Cardiac fibroblast (primary cell): ENCODE results near the gene MEPE.

Experiments
- DNase-seq, 2 donors: peaks; one replicate each; pipeline versions ENCODE4 v3.0.0 to v3.0.0-alpha.2; 2010; ENCODE audit warnings: low read depth in 2 of 2
- H3K4me3 ChIP-seq, 2 donors: replicated peaks in 1 of 2; 1 replicate in 1 of 2; 2 replicates in 1 of 2; pipeline ENCODE4 v1.5.1; 2011; ENCODE audit warnings: low read depth in 2 of 2, low read length in 2 of 2, mild to moderate bottlenecking in 2 of 2, moderate library complexity in 1 of 2
- TF ChIP-seq, protein P1 (sequence below): IDR thresholded peaks from one replicate; pipeline ENCODE4 v1.5.1; 2011; ENCODE audit warnings: low read depth, mild to moderate bottlenecking, low read length, inconsistent platforms

MEPE gene

DNA sequence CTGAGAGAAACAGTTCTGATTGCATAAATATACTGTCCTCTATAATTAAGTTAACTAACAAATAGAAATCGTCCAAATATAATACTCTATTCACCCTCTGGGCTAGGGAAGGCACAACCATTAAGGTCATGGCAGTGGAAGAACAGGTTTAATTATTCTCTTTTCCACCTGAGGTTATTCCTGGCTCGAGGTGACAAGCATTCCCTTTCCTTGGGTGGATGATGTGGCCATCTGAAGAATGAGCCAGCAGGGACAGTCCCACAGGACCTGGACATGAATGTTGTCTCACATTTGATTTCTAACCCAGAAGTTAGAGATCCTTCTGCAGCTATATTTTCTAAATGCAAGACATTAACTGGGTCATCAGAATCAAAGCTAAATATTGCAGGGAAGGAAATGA lies 27.9 kb upstream of the MEPE start:
- TF ChIP-seq, protein P1, sequence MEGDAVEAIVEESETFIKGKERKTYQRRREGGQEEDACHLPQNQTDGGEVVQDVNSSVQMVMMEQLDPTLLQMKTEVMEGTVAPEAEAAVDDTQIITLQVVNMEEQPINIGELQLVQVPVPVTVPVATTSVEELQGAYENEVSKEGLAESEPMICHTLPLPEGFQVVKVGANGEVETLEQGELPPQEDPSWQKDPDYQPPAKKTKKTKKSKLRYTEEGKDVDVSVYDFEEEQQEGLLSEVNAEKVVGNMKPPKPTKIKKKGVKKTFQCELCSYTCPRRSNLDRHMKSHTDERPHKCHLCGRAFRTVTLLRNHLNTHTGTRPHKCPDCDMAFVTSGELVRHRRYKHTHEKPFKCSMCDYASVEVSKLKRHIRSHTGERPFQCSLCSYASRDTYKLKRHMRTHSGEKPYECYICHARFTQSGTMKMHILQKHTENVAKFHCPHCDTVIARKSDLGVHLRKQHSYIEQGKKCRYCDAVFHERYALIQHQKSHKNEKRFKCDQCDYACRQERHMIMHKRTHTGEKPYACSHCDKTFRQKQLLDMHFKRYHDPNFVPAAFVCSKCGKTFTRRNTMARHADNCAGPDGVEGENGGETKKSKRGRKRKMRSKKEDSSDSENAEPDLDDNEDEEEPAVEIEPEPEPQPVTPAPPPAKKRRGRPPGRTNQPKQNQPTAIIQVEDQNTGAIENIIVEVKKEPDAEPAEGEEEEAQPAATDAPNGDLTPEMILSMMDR: no peak
- no peak for DNase-seq
- H3K4me3 ChIP-seq: no peak overlapping the region

DNA sequence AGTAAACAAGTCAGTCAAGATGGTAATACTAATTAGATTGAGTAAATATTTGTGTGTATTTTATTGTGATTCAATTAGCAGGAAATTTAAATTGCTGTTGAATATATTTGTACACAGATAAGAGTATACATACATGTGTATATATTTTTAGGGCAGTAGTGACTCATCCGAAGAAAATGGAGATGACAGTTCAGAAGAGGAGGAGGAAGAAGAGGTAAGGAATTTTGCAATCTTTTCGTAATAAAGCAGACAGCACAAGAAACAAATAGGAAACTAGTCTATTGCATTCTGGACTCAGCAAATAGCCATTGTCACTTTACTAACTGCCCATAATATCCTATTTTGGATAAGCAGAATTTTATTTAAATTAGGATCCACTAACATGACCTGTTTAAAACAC lies 26.8 kb upstream of the MEPE start:
- TF ChIP-seq, protein P1: no peak
- no peak overlapping the region for H3K4me3 ChIP-seq
- peak; percentile 5 to 66 for DNase-seq

DNA sequence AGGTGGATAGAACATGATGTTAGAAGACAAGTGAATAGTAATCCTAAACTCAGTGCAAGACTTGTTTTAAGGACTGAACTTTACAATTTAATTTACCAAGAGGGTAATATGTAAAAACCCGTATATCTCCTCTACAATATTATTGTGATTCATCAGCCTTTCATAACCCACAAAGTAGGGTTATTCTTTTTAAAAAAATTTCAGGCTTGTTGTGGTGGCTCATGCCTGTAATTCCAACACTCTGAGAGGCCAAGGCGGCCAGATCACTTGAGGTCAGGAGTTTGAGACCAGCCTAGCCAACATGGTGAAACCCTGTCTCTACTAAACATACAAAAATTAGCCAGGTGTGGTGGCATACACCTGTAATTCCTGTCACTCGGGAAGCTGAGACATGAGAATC lies 26.2 kb upstream of the MEPE start:
- TF ChIP-seq, protein P1: no peak
- DNase-seq: peak in 1 of 2 donors; percentile 76
- no peak overlapping the region for H3K4me3 ChIP-seq

DNA sequence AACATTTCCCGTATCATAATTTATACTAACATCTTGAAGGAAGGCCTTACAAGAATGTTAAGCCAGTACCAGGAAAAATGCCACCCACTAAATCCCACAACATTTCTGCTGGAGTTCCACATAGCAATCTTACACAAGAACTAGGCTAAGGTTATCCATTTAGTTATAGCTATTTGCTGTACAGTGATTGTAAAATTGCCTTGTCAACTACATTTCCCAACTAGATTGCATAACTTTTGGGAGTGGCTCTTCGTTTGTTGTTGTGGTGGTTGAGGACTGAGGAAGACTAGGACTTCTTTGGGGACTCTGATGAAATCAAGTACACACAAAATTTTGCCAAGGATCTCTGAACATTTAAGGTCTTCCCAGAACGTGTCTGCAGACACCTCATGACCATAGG lies 25.4 kb upstream of the MEPE start:
- TF ChIP-seq, protein P1: no peak
- peak; percentile 8 to 52 for DNase-seq
- H3K4me3 ChIP-seq: no peak overlapping the region

DNA sequence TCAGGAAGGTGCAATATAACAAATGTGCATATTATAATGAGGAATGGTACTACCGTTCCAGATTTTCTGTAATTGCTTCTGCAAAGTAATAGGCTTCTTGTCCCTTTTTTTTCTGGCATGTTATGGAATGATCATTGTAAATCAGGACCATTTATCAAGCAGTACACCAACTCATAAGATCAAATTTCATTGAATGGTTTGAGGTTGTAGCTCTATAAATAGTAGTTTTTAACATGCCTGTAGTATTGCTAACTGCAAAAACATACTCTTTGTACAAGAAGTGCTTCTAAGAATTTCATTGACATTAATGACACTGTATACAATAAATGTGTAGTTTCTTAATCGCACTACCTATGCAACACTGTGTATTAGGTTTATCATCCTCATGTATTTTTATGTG lies 20.8 kb upstream of the MEPE start:
- no peak for DNase-seq
- no peak overlapping the region for H3K4me3 ChIP-seq
- TF ChIP-seq, protein P1: no peak

DNA sequence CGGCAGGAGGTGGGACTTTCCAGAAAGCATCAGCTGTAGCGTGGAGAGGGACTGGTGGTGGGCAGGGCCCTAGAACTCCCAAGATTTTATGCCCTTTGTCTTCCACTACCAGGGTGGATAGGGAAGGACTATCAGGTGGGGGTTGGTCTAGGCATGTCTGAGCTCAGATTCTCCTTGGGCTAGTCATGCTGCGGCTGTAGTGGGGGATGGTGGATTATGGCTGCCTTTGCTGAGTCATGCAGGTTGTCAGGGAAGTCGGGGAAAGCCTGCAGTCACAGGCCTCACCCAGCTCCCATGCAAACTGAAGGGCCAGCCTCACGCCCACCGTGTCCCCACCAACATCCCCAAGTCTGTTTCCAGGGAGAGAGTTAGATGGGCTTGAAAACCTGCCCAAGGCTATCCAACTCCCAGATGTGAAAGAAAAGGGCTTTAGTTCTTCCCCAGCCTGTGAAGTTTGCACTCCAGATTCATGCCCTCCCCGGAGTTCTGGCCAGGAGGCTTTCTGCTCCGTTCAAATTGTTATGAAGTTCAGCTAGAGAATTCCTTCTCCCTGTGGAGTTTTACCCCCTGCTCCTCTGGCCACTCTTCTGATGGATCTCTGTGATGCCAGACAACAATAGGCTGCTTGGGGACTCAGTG lies 13.4 kb upstream of the MEPE start:
- no peak overlapping the region for H3K4me3 ChIP-seq
- peak; percentile 37 to 90 for DNase-seq
- TF ChIP-seq, protein P1: no peak

DNA sequence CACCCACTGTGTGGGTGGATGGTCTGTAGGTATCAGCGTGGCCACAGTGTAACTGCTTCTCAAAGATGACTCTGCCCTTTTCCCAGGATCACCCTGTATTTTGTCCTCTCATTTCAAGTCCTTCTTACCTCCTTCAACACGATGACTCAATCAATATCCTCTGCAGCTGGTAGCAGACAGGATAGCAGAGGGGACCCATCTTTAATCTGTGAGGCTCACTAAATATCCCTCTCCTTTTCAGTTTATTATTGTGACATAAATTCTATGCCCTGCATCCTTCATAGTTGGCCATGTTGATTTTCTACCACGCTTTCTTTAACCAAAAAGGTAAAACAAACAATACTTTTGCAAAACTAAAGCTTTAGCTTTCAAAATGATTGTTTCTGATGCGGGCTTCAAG lies 9.6 kb upstream of the MEPE start:
- no peak overlapping the region for H3K4me3 ChIP-seq
- TF ChIP-seq, protein P1: no peak
- no peak for DNase-seq
